HEK293 (cell line): ENCODE measurements around the gene SELENOW.
"Not testable (repeated sequence)": the region's sequence is repeated elsewhere in the genome, so short reads cannot be mapped to it uniquely, and the experiment has no call there.

Source experiments
- TRIM28 ChIP-seq: IDR thresholded peaks from 2 replicates; pipeline ENCODE4 v1.6.1; 2011; ENCODE audit warnings: low read length, control low read depth, borderline replicate concordance
- YY1 ChIP-seq: fragments of 450-650 bp; formaldehyde crosslinking; IDR thresholded peaks from 2 replicates; pipeline ENCODE4 v1.5.1; 2018; ENCODE audit warnings: missing biosample characterization, missing genetic modification characterization
- ZNF114 ChIP-seq: fragments of 450-650 bp; formaldehyde crosslinking; IDR thresholded peaks from 2 replicates; pipeline ENCODE4 v1.5.0; 2017; ENCODE audit warnings: missing biosample characterization, missing genetic modification characterization
- ZNF133 ChIP-seq: fragments of 450-650 bp; formaldehyde crosslinking; IDR thresholded peaks from 2 replicates; pipeline ENCODE4 v1.5.1; 2016; ENCODE audit warnings: missing biosample characterization, missing genetic modification characterization
- ZNF24 ChIP-seq: fragments of 450-650 bp; formaldehyde crosslinking; IDR thresholded peaks from 2 replicates; pipeline ENCODE4 v1.5.1; 2016; ENCODE audit warnings: missing biosample characterization, missing genetic modification characterization
- ZNF660 ChIP-seq: fragments of 450-650 bp; IDR thresholded peaks from 2 replicates; pipeline ENCODE4 v1.5.1; 2018; ENCODE audit warnings: missing biosample characterization, mild to moderate bottlenecking, missing genetic modification characterization
- ZNF776 ChIP-seq: fragments of 450-650 bp; formaldehyde crosslinking; IDR thresholded peaks from 2 replicates; pipeline ENCODE4 v1.5.0; 2017; ENCODE audit warnings: missing biosample characterization, missing genetic modification characterization, borderline replicate concordance
- ZNF837 ChIP-seq: fragments of 450-650 bp; formaldehyde crosslinking; IDR thresholded peaks from 2 replicates; pipeline ENCODE4 v1.5.1; 2016; ENCODE audit warnings: missing biosample characterization, missing genetic modification characterization
- ZSCAN18 ChIP-seq: fragments of 450-650 bp; formaldehyde crosslinking; IDR thresholded peaks from 2 replicates; pipeline ENCODE4 v1.5.1; 2016; ENCODE audit warnings: missing biosample characterization, missing genetic modification characterization
- TF ChIP-seq, protein P1 (sequence below): fragments of 450-650 bp; formaldehyde crosslinking; IDR thresholded peaks from 2 replicates; pipeline ENCODE4 v1.5.1; 2016; ENCODE audit warnings: missing biosample characterization, missing genetic modification characterization
- TF ChIP-seq, protein P2 (sequence below): fragments of 450-650 bp; formaldehyde crosslinking; IDR thresholded peaks from 2 replicates; pipeline ENCODE4 v1.5.1; 2016; ENCODE audit warnings: missing biosample characterization, missing genetic modification characterization

DNA sequence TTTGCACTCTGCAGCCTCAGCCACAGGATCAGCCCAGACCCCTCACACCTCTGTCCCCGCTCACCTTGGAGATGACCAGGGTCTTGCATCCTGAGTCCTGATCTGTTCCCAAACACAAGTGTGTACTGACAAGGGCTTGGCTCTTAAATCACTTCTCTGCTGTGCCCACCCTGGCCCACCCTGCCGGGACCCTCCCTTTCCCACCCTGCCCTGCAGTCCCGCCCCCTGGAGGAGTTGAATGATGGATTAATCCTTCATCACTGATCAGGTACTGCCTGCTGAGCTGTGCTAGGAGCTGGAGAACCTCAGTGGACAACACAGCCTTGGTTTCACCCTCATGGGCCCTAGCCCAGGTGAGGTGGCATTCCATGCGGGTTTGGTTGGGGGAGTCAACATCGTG is 25.9 kb downstream of the SELENOW start, which contains the start of gene TPRX1:
- TF ChIP-seq, protein P1, sequence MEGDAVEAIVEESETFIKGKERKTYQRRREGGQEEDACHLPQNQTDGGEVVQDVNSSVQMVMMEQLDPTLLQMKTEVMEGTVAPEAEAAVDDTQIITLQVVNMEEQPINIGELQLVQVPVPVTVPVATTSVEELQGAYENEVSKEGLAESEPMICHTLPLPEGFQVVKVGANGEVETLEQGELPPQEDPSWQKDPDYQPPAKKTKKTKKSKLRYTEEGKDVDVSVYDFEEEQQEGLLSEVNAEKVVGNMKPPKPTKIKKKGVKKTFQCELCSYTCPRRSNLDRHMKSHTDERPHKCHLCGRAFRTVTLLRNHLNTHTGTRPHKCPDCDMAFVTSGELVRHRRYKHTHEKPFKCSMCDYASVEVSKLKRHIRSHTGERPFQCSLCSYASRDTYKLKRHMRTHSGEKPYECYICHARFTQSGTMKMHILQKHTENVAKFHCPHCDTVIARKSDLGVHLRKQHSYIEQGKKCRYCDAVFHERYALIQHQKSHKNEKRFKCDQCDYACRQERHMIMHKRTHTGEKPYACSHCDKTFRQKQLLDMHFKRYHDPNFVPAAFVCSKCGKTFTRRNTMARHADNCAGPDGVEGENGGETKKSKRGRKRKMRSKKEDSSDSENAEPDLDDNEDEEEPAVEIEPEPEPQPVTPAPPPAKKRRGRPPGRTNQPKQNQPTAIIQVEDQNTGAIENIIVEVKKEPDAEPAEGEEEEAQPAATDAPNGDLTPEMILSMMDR (tag by site-specific recombination): not testable (repeated sequence)
- TF ChIP-seq ZNF776; ZNF660 (tag by site-specific recombination); ZNF24; YY1 (tag by site-specific recombination); ZNF133; ZNF837; ZSCAN18 (tag by site-specific recombination); ZNF114 (tag by site-specific recombination); TRIM28: not testable (repeated sequence)
- TF ChIP-seq, protein P2, sequence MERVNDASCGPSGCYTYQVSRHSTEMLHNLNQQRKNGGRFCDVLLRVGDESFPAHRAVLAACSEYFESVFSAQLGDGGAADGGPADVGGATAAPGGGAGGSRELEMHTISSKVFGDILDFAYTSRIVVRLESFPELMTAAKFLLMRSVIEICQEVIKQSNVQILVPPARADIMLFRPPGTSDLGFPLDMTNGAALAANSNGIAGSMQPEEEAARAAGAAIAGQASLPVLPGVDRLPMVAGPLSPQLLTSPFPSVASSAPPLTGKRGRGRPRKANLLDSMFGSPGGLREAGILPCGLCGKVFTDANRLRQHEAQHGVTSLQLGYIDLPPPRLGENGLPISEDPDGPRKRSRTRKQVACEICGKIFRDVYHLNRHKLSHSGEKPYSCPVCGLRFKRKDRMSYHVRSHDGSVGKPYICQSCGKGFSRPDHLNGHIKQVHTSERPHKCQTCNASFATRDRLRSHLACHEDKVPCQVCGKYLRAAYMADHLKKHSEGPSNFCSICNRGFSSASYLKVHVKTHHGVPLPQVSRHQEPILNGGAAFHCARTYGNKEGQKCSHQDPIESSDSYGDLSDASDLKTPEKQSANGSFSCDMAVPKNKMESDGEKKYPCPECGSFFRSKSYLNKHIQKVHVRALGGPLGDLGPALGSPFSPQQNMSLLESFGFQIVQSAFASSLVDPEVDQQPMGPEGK: not testable (repeated sequence)
